ENCODE data around the gene ALAS2.
"Not testable (repeated sequence)": the region's sequence is repeated elsewhere in the genome, so short reads cannot be mapped to it uniquely, and the experiment has no call there.

The ALAS2 gene, protein sequence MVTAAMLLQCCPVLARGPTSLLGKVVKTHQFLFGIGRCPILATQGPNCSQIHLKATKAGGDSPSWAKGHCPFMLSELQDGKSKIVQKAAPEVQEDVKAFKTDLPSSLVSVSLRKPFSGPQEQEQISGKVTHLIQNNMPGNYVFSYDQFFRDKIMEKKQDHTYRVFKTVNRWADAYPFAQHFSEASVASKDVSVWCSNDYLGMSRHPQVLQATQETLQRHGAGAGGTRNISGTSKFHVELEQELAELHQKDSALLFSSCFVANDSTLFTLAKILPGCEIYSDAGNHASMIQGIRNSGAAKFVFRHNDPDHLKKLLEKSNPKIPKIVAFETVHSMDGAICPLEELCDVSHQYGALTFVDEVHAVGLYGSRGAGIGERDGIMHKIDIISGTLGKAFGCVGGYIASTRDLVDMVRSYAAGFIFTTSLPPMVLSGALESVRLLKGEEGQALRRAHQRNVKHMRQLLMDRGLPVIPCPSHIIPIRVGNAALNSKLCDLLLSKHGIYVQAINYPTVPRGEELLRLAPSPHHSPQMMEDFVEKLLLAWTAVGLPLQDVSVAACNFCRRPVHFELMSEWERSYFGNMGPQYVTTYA

DNA sequence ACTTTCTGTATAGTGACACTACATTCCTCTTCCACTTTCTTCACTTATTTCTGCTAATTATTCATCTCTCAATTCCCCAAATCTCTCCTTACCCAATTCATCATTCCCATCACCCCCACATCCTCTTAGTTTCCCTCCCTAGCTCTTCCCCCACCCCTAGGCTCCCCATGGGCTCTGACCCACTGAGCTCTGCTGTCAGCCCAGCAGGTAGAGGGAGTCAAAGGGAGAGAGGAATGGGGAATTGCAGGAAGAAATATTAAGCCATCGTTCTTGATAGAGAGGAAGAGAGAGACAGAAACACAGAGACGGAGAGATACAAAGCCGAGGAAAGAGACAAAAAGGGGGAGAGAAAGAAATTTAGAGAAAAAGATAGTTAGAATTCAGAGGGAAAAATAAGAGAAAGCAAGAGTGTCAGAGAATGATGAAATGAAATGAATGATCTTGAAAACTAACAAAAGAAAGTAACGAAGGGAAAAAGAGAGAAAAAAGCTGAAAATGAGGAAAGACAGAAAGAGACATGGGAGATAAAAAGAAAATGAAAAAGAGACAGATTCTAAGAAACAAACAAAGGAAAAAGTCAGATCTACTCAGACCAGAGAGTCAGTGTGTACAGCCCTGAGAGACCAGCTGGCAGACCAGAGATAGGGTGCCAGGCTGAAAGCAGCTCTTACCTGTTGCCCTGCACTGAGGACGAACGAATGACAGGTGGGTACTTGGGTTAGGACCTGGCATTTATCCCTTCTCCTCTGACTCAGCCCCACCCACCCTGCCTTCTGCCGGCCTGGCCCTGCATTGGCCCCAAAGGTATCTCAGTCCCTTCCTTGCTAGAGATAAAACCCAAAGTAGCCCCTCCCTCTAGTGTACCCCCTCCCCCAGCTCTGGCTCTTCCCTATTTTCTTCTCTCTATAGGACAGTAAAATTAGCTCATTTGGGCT lies at the start of gene ALAS2:
TSS of gene ALAS2 (minus strand) at position 707 of the 935 bp plus-strand sequence. CDS start 4,977 bp downstream, outside the sequence.
- DNase-seq (ENCODE audit: low read depth in 2 of 2), result no peak

GRCh38 chrX:55074851-55075467 lies 44.2 kb upstream of the ALAS2 start, which contains the start of gene PAGE2B:
TSS of gene PAGE2B (plus strand) at chrX:55075030. CDS start at chrX:55076042, 1,012 bp downstream.
- DNase-seq (ENCODE audit: low read depth in 2 of 2), result no peak

- no peak for DNase-seq (ENCODE audit: low read depth in 2 of 2)
These were observed 41.5 kb upstream of the ALAS2 start for GRCh38 chrX:55072286-55072685.

DNA sequence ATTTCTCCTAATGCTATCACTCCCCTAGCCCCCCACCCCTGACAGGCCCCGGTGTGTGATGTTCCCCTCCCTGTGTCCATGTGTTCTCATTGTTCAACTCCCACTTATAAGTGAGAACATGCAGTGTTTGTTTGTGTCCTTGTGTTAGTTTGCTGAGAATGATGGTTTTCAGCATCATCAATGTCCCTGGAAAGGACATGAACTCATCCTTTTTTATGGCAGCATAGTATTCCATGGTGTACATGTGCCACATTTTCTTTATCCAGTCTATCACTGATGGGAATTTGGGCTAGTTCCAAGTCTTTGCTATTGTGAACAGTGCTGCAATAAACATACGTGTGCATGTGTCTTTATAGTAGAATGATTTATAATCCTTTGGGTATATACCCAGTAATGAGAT lies 36.4 kb upstream of the ALAS2 start:
- DNase-seq (ENCODE audit: low read depth in 2 of 2), result not testable (repeated sequence)

DNA sequence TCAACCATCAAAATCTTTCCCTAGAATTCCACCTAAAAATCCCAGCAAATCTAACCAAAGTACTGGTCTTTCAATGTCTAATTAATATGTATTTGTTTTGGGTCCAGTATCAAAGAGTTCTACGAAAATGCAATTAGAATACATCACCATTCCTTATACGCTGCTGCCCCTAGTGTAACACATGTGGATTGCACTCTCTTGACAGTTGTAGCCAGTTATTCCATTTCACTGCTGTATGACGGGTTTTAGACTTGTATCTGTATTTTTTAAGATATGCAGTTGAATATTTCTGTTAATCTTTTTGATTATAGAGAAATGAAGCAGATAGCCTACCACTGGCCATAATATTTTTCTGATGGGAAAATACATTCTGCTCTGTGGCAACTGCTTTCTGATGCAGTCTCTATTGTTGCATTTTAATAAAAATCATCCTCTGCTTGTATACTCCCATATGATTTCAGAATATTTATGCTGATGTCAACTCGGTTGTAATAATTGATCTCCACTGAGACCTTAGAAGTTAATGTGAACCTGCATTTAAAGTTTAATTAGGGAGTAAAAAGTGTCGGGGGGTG lies 27.0 kb upstream of the ALAS2 start:
- peak in 1 of 2 donors; percentile 19 for DNase-seq (ENCODE audit: low read depth in 2 of 2)

GRCh38 chrX:55056820-55057674 lies 26.3 kb upstream of the ALAS2 start:
- no peak for DNase-seq (ENCODE audit: low read depth in 2 of 2)

DNA sequence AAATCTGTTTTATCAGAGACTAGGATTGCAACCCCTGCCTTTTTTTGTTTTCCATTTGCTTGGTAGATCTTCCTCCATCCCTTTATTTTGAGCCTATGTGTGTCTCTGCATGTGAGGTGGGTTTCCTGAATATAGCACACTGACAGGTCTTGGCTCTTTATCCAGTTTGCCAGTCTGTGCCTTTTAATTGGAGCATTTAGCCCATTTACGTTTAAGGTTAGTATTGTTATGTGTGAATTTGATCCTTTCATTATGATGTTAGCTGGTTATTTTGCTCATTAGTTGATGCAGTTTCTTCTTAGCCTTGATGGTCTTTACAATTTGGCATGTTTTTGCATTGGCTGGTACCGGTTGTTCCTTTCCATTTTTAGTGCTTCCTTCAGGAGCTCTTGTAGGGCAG lies 19.8 kb upstream of the ALAS2 start:
- not testable (repeated sequence) for DNase-seq (ENCODE audit: low read depth in 2 of 2)

DNA sequence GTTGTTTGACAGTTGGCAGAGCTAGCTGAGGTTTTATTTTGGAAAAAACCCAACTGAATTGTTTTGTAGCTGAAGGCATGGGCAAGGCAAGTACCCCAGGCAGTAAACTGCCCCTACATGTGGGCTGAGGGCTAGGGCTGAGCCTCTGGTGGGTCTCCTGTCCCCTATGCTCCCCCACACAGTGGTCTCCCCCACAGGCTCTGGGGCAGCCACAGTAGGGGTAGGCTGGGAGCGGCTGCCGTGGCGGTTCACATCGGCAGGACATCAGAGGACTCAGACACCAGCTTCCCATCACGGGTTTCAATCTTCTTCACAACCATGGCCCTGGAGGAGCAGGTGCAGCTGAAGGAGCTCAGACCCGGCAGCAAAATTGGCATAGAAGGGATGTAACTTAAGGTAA lies 10.7 kb upstream of the ALAS2 start:
- DNase-seq (ENCODE audit: low read depth in 2 of 2), result no peak

DNA sequence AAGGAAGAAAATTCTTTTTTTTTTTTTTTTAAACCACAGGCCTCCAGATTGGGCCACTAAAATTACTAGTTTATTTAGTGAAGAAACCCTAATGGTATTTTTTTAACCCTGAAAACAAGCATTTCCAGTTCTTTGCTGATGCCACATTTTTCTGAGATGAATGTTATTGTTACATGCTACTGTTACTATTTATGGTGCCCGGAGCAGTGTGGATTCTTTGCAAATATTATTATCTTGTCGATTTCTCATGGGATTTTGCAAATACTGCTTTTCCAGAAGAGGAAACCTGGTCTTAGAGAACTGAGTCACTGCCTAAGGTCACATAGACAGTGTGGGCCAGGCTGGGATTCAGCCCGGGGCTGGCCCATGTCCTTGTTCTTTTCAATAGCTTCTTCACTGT lies 8.7 kb upstream of the ALAS2 start:
- no peak for DNase-seq (ENCODE audit: low read depth in 2 of 2)

DNA sequence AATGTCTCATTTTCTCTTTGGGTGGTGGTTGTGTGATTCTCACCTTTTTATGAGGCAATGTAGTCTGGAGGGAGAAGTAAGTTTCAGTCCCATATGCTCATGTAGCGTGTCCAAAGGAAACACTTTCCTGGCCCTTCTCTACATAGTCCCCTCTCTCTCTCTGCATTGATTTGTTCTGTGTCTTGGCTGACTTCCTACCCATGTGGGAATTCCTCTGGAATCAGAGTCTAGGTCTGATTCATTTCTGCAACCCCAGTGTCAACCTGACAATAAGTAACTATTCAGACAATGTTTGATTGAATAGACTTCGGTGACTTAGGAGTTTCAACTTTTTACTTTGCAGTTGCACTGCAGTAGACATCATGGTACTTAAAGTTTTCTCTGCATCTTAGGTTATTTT lies 2.7 kb upstream of the ALAS2 start:
- no peak for DNase-seq (ENCODE audit: low read depth in 2 of 2)

GRCh38 chrX:55029291-55029690 lies 1.5 kb downstream of the ALAS2 start:
- DNase-seq (ENCODE audit: low read depth in 2 of 2), result no peak

- no peak for DNase-seq (ENCODE audit: low read depth in 2 of 2)
These were observed 2.2 kb downstream of the ALAS2 start for GRCh38 chrX:55028611-55029010.

- no peak for DNase-seq (ENCODE audit: low read depth in 2 of 2)
These were observed 2.7 kb downstream of the ALAS2 start for GRCh38 chrX:55028040-55028439.

DNA sequence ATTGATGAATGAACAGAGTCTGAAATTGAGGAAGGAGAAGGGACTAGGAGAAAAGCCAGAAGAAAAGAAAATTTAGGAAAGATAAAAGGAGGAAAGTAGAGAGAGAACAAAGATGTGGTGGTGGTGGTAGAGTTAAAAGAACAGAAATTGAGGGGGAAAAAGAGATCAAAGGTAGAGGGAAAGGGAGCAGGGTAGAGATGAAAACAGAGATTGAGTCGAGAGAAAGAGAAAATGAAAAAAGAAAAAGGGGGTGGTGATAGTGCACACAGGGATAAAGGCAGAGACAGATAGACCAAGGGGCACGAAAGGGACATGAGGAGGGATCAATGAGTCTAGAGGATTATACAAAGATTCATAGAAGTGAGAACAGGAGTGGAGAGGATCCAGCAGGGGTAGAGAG lies 3.9 kb downstream of the ALAS2 start:
- no peak for DNase-seq (ENCODE audit: low read depth in 2 of 2)

DNA sequence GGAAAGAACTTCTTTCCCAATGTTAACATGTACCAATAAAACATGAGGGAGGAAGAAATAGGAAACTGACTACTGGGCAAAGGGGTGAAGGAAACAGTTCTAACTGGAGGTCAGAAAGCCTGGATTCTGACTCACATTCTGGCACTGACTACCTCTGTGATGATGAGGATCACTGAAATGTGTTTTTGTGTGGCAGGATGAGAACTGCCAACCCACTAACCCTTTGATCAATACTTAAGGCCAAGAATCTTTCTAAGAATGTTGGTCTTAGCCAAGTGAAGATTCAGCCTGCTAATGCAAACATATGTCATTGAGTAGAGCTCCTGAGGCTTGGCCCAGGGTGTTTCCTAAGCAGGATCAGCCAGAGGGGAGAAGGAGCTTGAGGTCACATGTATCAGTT lies 4.6 kb downstream of the ALAS2 start:
- DNase-seq (ENCODE audit: low read depth in 2 of 2), result no peak

DNA sequence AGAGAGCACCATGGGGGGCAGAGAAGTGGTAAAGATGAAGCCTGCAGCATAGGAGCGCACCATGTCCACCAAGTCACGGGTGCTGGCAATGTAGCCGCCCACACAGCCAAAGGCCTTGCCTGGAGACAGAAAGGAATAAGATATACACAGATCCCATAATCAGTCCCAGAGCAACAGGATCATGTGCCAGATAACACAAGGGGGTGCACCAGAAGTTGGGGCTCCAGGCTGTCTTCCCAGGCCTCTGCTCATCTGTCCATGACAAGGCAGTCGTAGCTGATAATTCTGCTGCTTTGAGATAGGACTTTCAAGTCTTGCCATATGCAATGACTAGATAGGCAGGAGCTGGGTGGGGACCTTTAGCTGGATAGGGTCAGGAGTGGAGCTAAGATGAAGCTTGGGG lies 15.9 kb downstream of the ALAS2 start:
- no peak for DNase-seq (ENCODE audit: low read depth in 2 of 2)

DNA sequence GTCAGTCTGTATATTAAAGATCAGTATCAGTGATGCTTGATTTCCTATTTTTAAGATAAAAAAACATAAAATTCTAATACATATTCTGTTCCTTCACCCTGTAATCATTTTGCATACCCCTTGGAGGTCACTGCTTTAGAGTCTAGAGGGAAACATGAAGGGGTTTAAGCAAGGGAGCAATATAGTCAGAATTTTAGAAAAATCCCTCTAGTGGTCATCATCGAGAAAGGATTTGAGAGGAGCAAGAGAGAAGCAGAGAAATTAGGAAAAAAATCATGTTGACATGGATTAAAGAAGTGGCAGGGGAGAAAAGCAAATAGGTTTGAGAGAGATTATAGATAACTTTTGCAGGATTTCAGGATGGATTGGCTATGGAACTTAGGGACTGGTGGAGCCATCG lies 19.5 kb downstream of the ALAS2 start:
- DNase-seq (ENCODE audit: low read depth in 2 of 2), result no peak

- DNase-seq (ENCODE audit: low read depth in 2 of 2), result no peak
These were observed 22.0 kb downstream of the ALAS2 start for GRCh38 chrX:55008571-55009358.

DNA sequence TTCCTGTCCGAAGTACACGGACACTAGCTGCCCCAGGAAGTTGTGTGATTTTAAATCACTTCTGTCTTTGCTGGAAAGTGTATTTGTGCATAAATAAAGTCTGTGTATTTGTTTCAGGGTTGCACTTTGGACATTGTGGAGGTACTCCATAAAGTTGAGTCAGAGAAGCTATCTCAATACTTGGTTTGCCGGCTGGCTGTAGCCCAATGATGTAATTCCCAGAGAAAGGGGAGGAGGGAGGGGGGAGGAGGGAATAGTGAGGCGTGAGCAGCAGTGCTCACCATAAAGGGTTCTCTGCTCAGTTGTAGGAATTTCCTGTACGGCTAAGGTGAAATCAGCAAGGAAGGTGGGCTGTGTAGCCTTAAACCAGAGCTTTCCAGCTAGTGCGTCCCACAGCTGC lies 23.1 kb downstream of the ALAS2 start:
- no peak for DNase-seq (ENCODE audit: low read depth in 2 of 2)
